Measurements from ENCODE around the gene SPANXB1. TPM values are rescaled to one million over a fixed set of nuclear protein-coding genes. Genes with fewer than 3 reads are reported as not detected.
"Not testable (repeated sequence)": the region's sequence is repeated elsewhere in the genome, so short reads cannot be mapped to it uniquely, and the experiment has no call there.

The SPANXB1 gene, protein sequence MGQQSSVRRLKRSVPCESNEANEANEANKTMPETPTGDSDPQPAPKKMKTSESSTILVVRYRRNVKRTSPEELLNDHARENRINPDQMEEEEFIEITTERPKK
- not detected for total RNA-seq
- polyA plus RNA-seq: not detected
- long read RNA-seq, donor 1: 0 reads
- long read RNA-seq, donor 2: 0 reads
- long read RNA-seq, donor 3: 0 reads

DNA sequence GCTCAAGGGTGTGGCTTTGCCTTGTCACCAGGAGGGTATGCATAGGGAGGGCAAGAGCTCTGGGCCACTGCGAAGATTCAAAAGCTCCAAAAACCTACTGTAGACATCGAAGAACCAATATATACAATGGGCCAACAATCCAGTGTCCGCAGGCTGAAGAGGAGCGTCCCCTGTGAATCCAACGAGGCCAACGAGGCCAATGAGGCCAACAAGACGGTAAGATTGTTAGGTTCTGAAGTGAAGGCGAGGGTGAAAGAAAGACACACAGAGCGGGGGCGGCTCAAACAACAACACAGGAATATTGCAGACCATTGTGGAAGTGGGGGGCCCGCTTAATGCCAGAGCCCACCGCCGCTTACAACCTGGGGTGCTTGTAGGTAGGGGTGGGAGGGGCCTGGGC lies at the start of gene SPANXB1:
SPANXB1 (plus strand) TSS at position 27 of the 400 bp plus-strand sequence; CDS start at position 127, 100 bp downstream.
- H3K9me3 ChIP-seq; H3K4me1 ChIP-seq; H3K27ac ChIP-seq; H3K4me3 ChIP-seq; DNase-seq; intact Hi-C loops (cut with DNase I); H3K27me3 ChIP-seq; ATAC-seq; H3K36me3 ChIP-seq: not testable (repeated sequence)
- 94 to 96% methylated on average over 13 of the region's 13 CpGs for WGBS, 2 donors

DNA sequence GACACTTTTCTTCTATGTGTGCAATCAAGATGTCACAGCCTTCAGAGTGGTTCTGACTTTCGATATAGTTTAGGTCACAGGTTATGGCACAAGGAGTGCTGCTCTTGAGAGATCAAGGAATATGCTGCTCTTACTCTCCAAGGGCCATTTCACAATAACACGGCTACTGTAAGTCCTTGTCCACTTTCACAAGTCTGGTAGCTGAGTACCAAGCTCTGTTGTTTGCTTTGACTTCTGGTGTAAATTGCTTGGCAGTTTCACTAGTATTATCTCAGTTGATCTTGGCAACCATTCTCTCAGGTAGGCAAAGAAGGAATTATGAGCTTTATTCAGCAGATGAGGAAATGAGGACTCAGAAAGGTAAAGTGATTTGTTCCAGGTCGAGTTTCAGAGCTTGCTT lies 35.4 kb upstream of the SPANXB1 start:
- WGBS, 2 donors: 67 to 68% methylated on average over 3 of the region's 3 CpGs
- no peaks in the 10 kb centered on the region for H3K27me3 ChIP-seq
- H3K36me3 ChIP-seq: no peaks in the 10 kb centered on the region
- no peak overlapping the region for H3K27ac ChIP-seq
- H3K4me1 ChIP-seq: no peaks in the 10 kb centered on the region
- intact Hi-C loops (cut with DNase I): no loop called here
- H3K9me3 ChIP-seq: no peaks in the 10 kb centered on the region
- no peak for ATAC-seq
- no peak overlapping the region for H3K4me3 ChIP-seq
- DNase-seq: no peak
- TF ChIP-seq, protein P1, sequence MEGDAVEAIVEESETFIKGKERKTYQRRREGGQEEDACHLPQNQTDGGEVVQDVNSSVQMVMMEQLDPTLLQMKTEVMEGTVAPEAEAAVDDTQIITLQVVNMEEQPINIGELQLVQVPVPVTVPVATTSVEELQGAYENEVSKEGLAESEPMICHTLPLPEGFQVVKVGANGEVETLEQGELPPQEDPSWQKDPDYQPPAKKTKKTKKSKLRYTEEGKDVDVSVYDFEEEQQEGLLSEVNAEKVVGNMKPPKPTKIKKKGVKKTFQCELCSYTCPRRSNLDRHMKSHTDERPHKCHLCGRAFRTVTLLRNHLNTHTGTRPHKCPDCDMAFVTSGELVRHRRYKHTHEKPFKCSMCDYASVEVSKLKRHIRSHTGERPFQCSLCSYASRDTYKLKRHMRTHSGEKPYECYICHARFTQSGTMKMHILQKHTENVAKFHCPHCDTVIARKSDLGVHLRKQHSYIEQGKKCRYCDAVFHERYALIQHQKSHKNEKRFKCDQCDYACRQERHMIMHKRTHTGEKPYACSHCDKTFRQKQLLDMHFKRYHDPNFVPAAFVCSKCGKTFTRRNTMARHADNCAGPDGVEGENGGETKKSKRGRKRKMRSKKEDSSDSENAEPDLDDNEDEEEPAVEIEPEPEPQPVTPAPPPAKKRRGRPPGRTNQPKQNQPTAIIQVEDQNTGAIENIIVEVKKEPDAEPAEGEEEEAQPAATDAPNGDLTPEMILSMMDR (IDR thresholded peaks at IDR 0.05): no peak

DNA sequence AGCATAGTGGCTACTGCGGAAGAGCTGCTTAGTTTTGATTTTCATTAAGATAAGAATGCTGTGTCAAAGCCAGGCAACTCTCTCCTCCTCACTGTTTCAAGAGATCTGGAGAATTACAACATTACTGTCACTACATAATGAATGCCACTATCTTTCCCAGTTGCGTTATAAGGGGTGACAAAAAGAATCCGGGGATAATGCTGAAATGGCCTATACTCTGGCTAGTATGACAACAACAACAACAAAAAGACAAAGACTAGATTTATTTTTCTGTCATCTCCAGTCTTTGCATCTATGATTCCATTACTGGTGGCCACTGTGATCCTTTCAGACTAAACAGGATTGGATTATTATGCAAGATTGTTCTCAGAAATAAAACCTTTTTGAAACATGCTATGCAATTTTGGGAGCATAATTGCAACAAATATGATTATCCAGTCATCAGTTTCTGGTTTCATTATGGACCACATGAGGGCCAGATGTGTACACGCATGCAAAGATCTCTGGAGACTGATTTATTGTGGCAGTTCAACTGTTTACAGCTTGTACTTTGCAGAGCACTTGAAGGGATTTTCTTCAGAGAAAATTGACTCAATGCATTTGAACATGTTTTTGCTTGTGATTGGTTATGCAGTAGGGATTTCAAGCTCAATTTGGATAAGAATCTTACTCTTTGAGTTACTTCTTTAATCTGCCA lies 31.1 kb upstream of the SPANXB1 start:
- DNase-seq (no peak), ATAC-seq (no peak)
- Histone ChIP-seq H3K4me1 (no peaks in the 10 kb centered on the region), H3K36me3 (no peaks in the 10 kb centered on the region), H3K27me3 (no peaks in the 10 kb centered on the region), H3K4me3 (no peak overlapping the region), H3K27ac (no peak overlapping the region), H3K9me3 (peaks cover 0 to 3% (median 0%) of the 10 kb centered on the region in 11 donors)
- 55 to 60% methylated on average over 4 of the region's 4 CpGs for WGBS, 2 donors
- TF ChIP-seq, protein P1 (IDR thresholded peaks at IDR 0.05): no peak
- intact Hi-C loops (cut with DNase I): no loop called here

DNA sequence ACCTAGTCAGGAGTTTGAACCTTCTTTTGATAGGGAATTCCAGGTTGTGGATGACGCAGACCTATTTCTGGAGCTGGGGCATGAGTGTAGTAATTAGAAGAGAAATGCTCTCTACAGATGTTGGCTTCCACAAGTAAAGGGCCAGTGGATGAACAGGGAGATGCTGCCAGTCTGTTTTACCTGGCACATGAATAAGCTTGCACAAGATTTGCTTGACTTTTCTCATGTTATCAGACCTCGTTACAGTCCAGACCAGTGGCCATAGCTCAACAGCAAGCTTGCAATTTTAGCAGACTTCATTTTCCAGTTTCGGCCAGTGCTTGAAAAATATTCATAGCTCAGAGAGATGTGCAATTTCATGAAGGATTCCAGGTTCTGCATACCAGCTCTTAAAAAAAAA lies 26.9 kb upstream of the SPANXB1 start:
- no peaks in the 10 kb centered on the region for H3K27me3 ChIP-seq
- no peak overlapping the region for H3K27ac ChIP-seq
- no peak overlapping the region for H3K4me3 ChIP-seq
- H3K4me1 ChIP-seq: no peaks in the 10 kb centered on the region
- DNase-seq (no peak), ATAC-seq (no peak)
- TF ChIP-seq, protein P1 (IDR thresholded peaks at IDR 0.05): no peak
- peaks cover 0 to 3% (median 0%) of the 10 kb centered on the region in 11 donors for H3K9me3 ChIP-seq
- WGBS, 2 donors: 72 to 73% methylated on average over 3 of the region's 3 CpGs
- no peaks in the 10 kb centered on the region for H3K36me3 ChIP-seq
- intact Hi-C loops (cut with DNase I): no loop called here

DNA sequence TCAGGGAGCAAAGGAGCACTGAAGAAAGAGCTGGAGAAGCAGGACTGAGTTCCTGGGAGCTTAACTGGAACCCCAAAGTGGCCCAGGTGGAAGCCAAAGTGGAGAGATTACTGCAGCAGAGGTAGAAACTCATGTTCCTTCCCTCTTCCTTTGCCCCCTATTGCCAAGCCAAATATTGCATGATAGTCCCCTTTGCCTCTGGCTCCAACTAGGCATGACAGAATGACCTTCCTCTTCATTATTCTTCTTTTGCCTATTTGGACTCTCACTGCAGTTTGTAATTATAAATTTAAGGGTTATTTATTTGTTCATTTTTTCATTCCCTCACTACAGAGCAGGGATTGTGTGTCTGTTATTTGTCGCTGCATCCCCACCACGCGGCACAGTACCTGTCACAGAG lies 22.1 kb upstream of the SPANXB1 start:
- Histone ChIP-seq H3K4me1 (no peaks in the 10 kb centered on the region), H3K9me3 (no peaks in the 10 kb centered on the region), H3K4me3 (no peak overlapping the region), H3K36me3 (no peaks in the 10 kb centered on the region), H3K27me3 (peaks cover 0 to 6% (median 0%) of the 10 kb centered on the region in 7 donors), H3K27ac (no peak overlapping the region)
- no peak for DNase-seq
- ATAC-seq: no peak
- intact Hi-C loops (cut with DNase I): no loop called here
- TF ChIP-seq, protein P1 (IDR thresholded peaks at IDR 0.05): no peak
- WGBS, 2 donors: 88 to 90% methylated on average over 3 of the region's 3 CpGs
